Epithelial cell of proximal tubule (primary cell): Measurements from ENCODE around the gene ATP2B2. TPM values are rescaled to one million over a fixed set of nuclear protein-coding genes. Genes with fewer than 3 reads are reported as not detected.

Experiments used
- DNase-seq: peaks from one replicate; pipeline ENCODE4 v3.0.0-alpha.2; 2011; ENCODE audit warnings: low read depth
- H3K4me3 ChIP-seq: 2 replicates; pipeline ENCODE4 v1.5.1; 2011; ENCODE audit warnings: low read depth, mild to moderate bottlenecking, low read length
- CTCF ChIP-seq: conservative IDR thresholded peaks from 2 replicates; pipeline ENCODE4 v1.5.1; 2012; ENCODE audit warnings: low read depth, mild to moderate bottlenecking, low read length
- total RNA-seq: library from RNA; depleted of rRNA; stranded (reverse); fragments of >200 nt; gene quantifications from 2 replicates; pipeline ENCODE4 v1.2.3, GENCODE V29; 2015

ATP2B2 gene
- total RNA-seq, 1 donor from 2014 or later = not detected

DNA sequence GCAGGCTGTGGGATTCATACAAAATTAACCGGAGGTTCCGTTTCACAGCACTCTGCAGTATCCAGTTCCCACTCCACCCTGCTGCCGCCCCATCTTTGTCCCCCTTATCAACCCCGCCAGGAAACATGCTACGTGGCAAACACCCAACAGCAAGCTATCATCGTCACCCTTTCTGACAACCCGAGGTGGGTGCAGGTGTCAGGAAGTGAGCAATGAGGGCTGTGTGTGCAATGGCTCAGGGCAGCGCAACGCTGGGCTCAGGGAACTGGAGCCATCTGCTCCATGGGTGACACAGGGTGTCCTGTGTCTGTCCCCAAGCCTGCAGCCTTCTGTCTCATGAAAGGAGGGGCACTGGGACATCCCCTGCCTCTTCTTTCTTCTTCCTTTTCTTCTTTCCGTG is 60.9 kb downstream of the ATP2B2 start:
- no peak overlapping the region for H3K4me3 ChIP-seq
- no peak for TF ChIP-seq CTCF
- DNase-seq = no peak

GRCh38 chr3:10444110-10444429 is 61.3 kb downstream of the ATP2B2 start:
- H3K4me3 ChIP-seq = no peak overlapping the region
- TF ChIP-seq CTCF = no peak
- no peak for DNase-seq

GRCh38 chr3:10443272-10444109 is 61.9 kb downstream of the ATP2B2 start:
- no peak overlapping the region for H3K4me3 ChIP-seq
- no peak for TF ChIP-seq CTCF
- no peak for DNase-seq

DNA sequence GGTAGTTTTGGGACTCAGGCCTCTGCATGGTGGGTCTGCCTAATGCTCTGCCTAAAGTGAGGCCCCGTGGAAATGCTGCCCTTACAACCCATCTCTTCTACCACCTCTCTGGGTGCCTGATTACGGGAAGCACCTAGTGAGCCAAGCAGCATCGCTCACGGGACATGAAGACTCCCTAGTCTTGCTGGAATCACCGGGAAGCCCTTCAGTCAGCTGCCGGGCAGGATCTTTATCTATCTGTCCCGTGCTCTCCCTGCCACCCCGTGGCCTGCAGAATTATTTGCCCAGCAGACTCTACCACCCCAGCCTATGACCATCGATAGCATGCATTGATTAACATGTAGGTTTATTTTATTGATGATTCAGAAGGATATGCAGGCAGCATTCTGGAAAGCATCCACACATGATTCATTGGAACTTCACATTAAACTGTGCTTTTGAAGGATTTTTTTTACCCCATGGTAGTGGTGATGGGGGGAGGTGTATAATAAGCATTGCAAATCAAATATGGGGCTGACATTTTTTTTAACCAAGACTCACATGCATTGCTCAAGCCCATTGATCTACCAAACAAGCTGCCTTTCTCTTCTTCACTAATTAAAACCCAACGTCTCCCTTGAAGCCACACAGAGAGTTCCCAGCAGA is 63.1 kb downstream of the ATP2B2 start:
- H3K4me3 ChIP-seq = no peak overlapping the region
- DNase-seq = no peak
- no peak for TF ChIP-seq CTCF

GRCh38 chr3:10440684-10441083 is 64.7 kb downstream of the ATP2B2 start:
- no peak for TF ChIP-seq CTCF
- DNase-seq = no peak
- H3K4me3 ChIP-seq = no peak overlapping the region

- no peak for DNase-seq
- no peak overlapping the region for H3K4me3 ChIP-seq
- no peak for TF ChIP-seq CTCF
Measured at GRCh38 chr3:10438902-10439610, 66.3 kb downstream of the ATP2B2 start.
